Measurements from ENCODE around the gene AIFM2.
A peak's percentile ranks its signal among the peaks of the same experiment; 100 is the strongest.

AIFM2 gene

DNA sequence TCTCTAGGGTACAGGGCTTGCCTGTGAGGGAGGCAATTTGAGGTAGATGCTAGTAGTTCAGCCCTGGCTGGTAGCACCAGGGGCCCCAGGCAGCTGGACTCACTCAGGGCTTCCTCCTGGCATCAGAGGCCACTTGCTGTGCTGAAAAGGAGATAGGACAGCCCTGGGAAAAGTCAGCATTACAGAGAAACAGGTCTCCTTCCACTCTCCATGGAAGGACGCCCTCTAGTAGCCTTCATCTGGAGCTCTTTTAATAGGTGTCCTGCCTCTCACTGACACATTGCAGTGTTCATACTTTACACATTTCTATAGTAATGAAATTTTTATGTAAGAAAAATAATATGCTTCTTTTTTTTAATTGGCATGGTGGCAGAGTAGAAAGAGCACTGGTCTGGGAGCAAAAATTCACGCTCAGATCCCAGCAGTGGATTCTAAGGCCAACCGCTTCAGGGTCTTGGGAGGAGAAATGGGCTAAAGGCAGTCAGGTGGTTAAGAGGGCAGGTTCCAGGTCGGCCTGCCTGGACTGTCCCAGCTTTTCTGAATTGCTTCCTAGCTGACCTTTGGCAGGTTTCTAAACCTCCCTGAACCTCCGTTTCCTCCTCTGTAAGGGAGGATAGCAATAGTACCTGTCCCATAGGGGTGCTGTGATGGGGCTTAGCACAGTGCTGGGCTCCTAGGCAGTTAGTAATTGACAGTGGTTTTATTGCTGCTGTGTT, 35.8 kb downstream of the AIFM2 start:
- Histone ChIP-seq H3K36me3 (ENCODE audit: control insufficient read depth in 1 of 2, insufficient read depth in 2 of 2, low read length in 2 of 2) (peaks cover 10 to 49% of the 10 kb centered on the region in 2 donors), H3K9ac (ENCODE audit: low read depth in 1 of 2, low read length in 2 of 2) (no peak overlapping the region), H3K27ac (ENCODE audit: low read depth, low read length) (no peak overlapping the region), H3K4me1 (ENCODE audit: control insufficient read depth in 1 of 2, insufficient read depth in 2 of 2, low read length in 2 of 2) (no peaks in the 10 kb centered on the region), H3K4me3 (ENCODE audit: low read depth in 1 of 2, low read length in 2 of 2) (no peak overlapping the region), H3K9me3 (ENCODE audit: control insufficient read depth in 1 of 2, low read length in 2 of 2) (no peaks in the 10 kb centered on the region), H3K27me3 (ENCODE audit: control insufficient read depth in 1 of 2, insufficient read depth in 2 of 2, low read length in 2 of 2) (no peaks in the 10 kb centered on the region)

- Histone ChIP-seq H3K9me3 (ENCODE audit: control insufficient read depth in 1 of 2, low read length in 2 of 2) (no peaks in the 10 kb centered on the region), H3K4me3 (ENCODE audit: low read depth in 1 of 2, low read length in 2 of 2) (no peak overlapping the region), H3K4me1 (ENCODE audit: control insufficient read depth in 1 of 2, insufficient read depth in 2 of 2, low read length in 2 of 2) (no peaks in the 10 kb centered on the region), H3K27me3 (ENCODE audit: control insufficient read depth in 1 of 2, insufficient read depth in 2 of 2, low read length in 2 of 2) (no peaks in the 10 kb centered on the region), H3K9ac (ENCODE audit: low read depth in 1 of 2, low read length in 2 of 2) (no peak overlapping the region), H3K36me3 (ENCODE audit: control insufficient read depth in 1 of 2, insufficient read depth in 2 of 2, low read length in 2 of 2) (peaks cover 11 to 47% of the 10 kb centered on the region in 2 donors), H3K27ac (ENCODE audit: low read depth, low read length) (no peak overlapping the region)
Measured at GRCh38 chr10:70096016-70096704, 36.5 kb downstream of the AIFM2 start.

DNA sequence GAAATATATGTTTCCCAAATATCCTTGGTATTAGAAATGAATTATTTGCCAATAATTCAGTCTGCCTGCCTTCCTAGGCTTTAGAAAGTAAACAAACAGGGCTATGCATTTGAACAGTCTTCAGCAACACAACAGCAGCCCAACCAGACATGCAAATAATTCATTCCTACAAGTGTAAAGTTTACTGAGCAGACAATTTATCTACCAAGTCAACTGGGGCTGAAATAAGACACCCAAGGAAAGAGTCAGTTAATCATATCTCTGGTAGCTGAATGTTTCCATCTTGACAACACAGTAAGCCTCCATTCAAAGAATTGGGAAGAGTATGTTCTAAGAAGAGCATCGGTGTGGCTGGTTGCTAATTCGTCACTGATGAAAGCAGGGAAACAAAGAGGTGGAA, 38.4 kb downstream of the AIFM2 start:
- H3K9me3 ChIP-seq (ENCODE audit: control insufficient read depth in 1 of 2, low read length in 2 of 2): no peaks in the 10 kb centered on the region
- H3K27me3 ChIP-seq (ENCODE audit: control insufficient read depth in 1 of 2, insufficient read depth in 2 of 2, low read length in 2 of 2): no peaks in the 10 kb centered on the region
- H3K27ac ChIP-seq (ENCODE audit: low read depth, low read length): no peak overlapping the region
- peaks cover 8 to 30% of the 10 kb centered on the region in 2 donors for H3K36me3 ChIP-seq (ENCODE audit: control insufficient read depth in 1 of 2, insufficient read depth in 2 of 2, low read length in 2 of 2)
- no peak overlapping the region for H3K9ac ChIP-seq (ENCODE audit: low read depth in 1 of 2, low read length in 2 of 2)
- no peaks in the 10 kb centered on the region for H3K4me1 ChIP-seq (ENCODE audit: control insufficient read depth in 1 of 2, insufficient read depth in 2 of 2, low read length in 2 of 2)
- no peak overlapping the region for H3K4me3 ChIP-seq (ENCODE audit: low read depth in 1 of 2, low read length in 2 of 2)

DNA sequence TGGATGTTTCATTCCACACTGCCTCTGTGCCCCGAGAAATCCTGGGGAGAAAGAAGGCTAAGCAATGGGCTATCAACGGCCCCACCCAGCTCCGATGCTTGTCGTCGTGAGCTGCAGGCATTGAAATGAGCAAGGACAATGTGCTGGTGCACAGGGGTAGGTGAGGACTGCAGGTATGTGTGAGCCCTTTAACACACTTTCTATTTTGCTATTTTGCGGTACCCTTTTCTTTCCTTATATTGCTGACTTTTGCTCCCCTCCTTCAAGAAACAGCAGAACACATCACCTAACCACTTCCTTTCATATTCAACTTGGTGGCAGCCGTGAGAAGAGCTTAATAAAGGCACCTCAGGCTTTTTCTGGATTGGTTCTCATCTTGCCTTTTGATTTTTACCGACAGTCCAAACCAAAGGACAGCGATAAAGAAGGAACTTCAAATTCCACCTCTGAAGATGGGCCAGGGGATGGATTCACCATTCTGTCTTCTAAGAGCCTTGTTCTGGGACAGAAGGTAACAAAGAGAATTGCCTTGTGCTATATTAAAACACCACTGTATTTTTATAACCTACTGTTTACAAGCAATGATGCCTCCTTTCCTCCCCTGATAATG, 39.2 kb downstream of the AIFM2 start:
- Histone ChIP-seq H3K36me3 (ENCODE audit: control insufficient read depth in 1 of 2, insufficient read depth in 2 of 2, low read length in 2 of 2) (peaks cover 3 to 27% of the 10 kb centered on the region in 2 donors), H3K27ac (ENCODE audit: low read depth, low read length) (no peak overlapping the region), H3K9me3 (ENCODE audit: control insufficient read depth in 1 of 2, low read length in 2 of 2) (no peaks in the 10 kb centered on the region), H3K27me3 (ENCODE audit: control insufficient read depth in 1 of 2, insufficient read depth in 2 of 2, low read length in 2 of 2) (no peaks in the 10 kb centered on the region), H3K4me3 (ENCODE audit: low read depth in 1 of 2, low read length in 2 of 2) (no peak overlapping the region), H3K4me1 (ENCODE audit: control insufficient read depth in 1 of 2, insufficient read depth in 2 of 2, low read length in 2 of 2) (no peaks in the 10 kb centered on the region), H3K9ac (ENCODE audit: low read depth in 1 of 2, low read length in 2 of 2) (no peak overlapping the region)

- Histone ChIP-seq H3K4me3 (ENCODE audit: low read depth in 1 of 2, low read length in 2 of 2) (peak overlapping the region in 1 of 2 donors; percentile 29), H3K27ac (ENCODE audit: low read depth, low read length) (no peak overlapping the region), H3K9me3 (ENCODE audit: control insufficient read depth in 1 of 2, low read length in 2 of 2) (no peaks in the 10 kb centered on the region), H3K36me3 (ENCODE audit: control insufficient read depth in 1 of 2, insufficient read depth in 2 of 2, low read length in 2 of 2) (peaks cover 3 to 27% of the 10 kb centered on the region in 2 donors), H3K4me1 (ENCODE audit: control insufficient read depth in 1 of 2, insufficient read depth in 2 of 2, low read length in 2 of 2) (no peaks in the 10 kb centered on the region), H3K9ac (ENCODE audit: low read depth in 1 of 2, low read length in 2 of 2) (no peak overlapping the region), H3K27me3 (ENCODE audit: control insufficient read depth in 1 of 2, insufficient read depth in 2 of 2, low read length in 2 of 2) (no peaks in the 10 kb centered on the region)
Measured at GRCh38 chr10:70092389-70092718, 40.3 kb downstream of the AIFM2 start.

GRCh38 chr10:70090951-70091350, 41.7 kb downstream of the AIFM2 start:
- Histone ChIP-seq H3K9me3 (ENCODE audit: control insufficient read depth in 1 of 2, low read length in 2 of 2) (no peaks in the 10 kb centered on the region), H3K4me3 (ENCODE audit: low read depth in 1 of 2, low read length in 2 of 2) (no peak overlapping the region), H3K27ac (ENCODE audit: low read depth, low read length) (no peak overlapping the region), H3K9ac (ENCODE audit: low read depth in 1 of 2, low read length in 2 of 2) (no peak overlapping the region), H3K4me1 (ENCODE audit: control insufficient read depth in 1 of 2, insufficient read depth in 2 of 2, low read length in 2 of 2) (no peaks in the 10 kb centered on the region), H3K36me3 (ENCODE audit: control insufficient read depth in 1 of 2, insufficient read depth in 2 of 2, low read length in 2 of 2) (peaks cover 3 to 21% of the 10 kb centered on the region in 2 donors), H3K27me3 (ENCODE audit: control insufficient read depth in 1 of 2, insufficient read depth in 2 of 2, low read length in 2 of 2) (no peaks in the 10 kb centered on the region)

DNA sequence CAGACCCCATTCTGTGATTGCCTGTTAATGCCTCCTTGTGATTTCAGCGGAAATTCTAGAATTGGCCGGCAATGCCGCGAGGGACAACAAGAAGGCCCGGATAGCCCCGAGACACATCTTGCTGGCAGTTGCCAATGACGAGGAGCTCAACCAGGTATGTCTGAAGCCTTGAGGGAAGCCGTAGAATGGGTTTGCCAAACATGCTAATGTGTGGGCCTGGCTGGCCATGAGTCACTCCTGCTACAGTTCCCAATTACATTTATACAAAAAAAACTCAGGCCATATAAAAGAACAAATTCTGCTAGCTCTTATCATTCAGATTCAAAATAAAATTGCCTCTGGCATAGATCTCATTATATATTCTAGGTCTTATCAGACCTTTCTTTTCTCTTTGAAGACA, 42.6 kb downstream of the AIFM2 start:
- H3K4me1 ChIP-seq (ENCODE audit: control insufficient read depth in 1 of 2, insufficient read depth in 2 of 2, low read length in 2 of 2): no peaks in the 10 kb centered on the region

GRCh38 chr10:70088308-70088698, 44.3 kb downstream of the AIFM2 start:
- H3K9ac ChIP-seq (ENCODE audit: low read depth in 1 of 2, low read length in 2 of 2): no peak overlapping the region
- H3K4me1 ChIP-seq (ENCODE audit: control insufficient read depth in 1 of 2, insufficient read depth in 2 of 2, low read length in 2 of 2): no peaks in the 10 kb centered on the region
- H3K36me3 ChIP-seq (ENCODE audit: control insufficient read depth in 1 of 2, insufficient read depth in 2 of 2, low read length in 2 of 2): peaks cover 3 to 7% of the 10 kb centered on the region in 2 donors
- no peak overlapping the region for H3K27ac ChIP-seq (ENCODE audit: low read depth, low read length)
- no peaks in the 10 kb centered on the region for H3K27me3 ChIP-seq (ENCODE audit: control insufficient read depth in 1 of 2, insufficient read depth in 2 of 2, low read length in 2 of 2)
- H3K4me3 ChIP-seq (ENCODE audit: low read depth in 1 of 2, low read length in 2 of 2): no peak overlapping the region
- no peaks in the 10 kb centered on the region for H3K9me3 ChIP-seq (ENCODE audit: control insufficient read depth in 1 of 2, low read length in 2 of 2)

More for the DNA sequence above, 42.6 kb downstream of the AIFM2 start:
- Histone ChIP-seq H3K9me3 (ENCODE audit: control insufficient read depth in 1 of 2, low read length in 2 of 2) (no peaks in the 10 kb centered on the region), H3K36me3 (ENCODE audit: control insufficient read depth in 1 of 2, insufficient read depth in 2 of 2, low read length in 2 of 2) (peaks cover 3 to 21% of the 10 kb centered on the region in 2 donors), H3K27ac (ENCODE audit: low read depth, low read length) (no peak overlapping the region), H3K27me3 (ENCODE audit: control insufficient read depth in 1 of 2, insufficient read depth in 2 of 2, low read length in 2 of 2) (no peaks in the 10 kb centered on the region), H3K4me3 (ENCODE audit: low read depth in 1 of 2, low read length in 2 of 2) (no peak overlapping the region), H3K9ac (ENCODE audit: low read depth in 1 of 2, low read length in 2 of 2) (no peak overlapping the region)

GRCh38 chr10:70087616-70088307, 44.9 kb downstream of the AIFM2 start:
- peaks cover 3 to 5% of the 10 kb centered on the region in 2 donors for H3K36me3 ChIP-seq (ENCODE audit: control insufficient read depth in 1 of 2, insufficient read depth in 2 of 2, low read length in 2 of 2)
- H3K27me3 ChIP-seq (ENCODE audit: control insufficient read depth in 1 of 2, insufficient read depth in 2 of 2, low read length in 2 of 2): no peaks in the 10 kb centered on the region
- H3K9ac ChIP-seq (ENCODE audit: low read depth in 1 of 2, low read length in 2 of 2): no peak overlapping the region
- H3K4me1 ChIP-seq (ENCODE audit: control insufficient read depth in 1 of 2, insufficient read depth in 2 of 2, low read length in 2 of 2): no peaks in the 10 kb centered on the region
- H3K27ac ChIP-seq (ENCODE audit: low read depth, low read length): no peak overlapping the region
- H3K9me3 ChIP-seq (ENCODE audit: control insufficient read depth in 1 of 2, low read length in 2 of 2): no peaks in the 10 kb centered on the region
- H3K4me3 ChIP-seq (ENCODE audit: low read depth in 1 of 2, low read length in 2 of 2): no peak overlapping the region

Data from duodenal mucosa (tissue), 2 donors.